Mesendoderm (in vitro differentiated cells): Measurements from ENCODE around the gene RUVBL1.

Source experiments
- DNase-seq: peaks from one replicate; pipeline ENCODE4 v3.0.0; 2013
- H2AK5ac ChIP-seq: 2 replicates; pipeline ENCODE4 v1.6.1; 2013; ENCODE audit warnings: low read length, inconsistent platforms
- H2BK120ac ChIP-seq: 2 replicates; pipeline ENCODE4 v1.6.1; 2013; ENCODE audit warnings: low read depth, mild to moderate bottlenecking, low read length, moderate library complexity, mixed read lengths
- H2BK15ac ChIP-seq: replicated peaks from 2 replicates; pipeline ENCODE4 v1.6.1; 2013; ENCODE audit warnings: low read depth, mild to moderate bottlenecking, moderate library complexity
- H2BK5ac ChIP-seq: 2 replicates; pipeline ENCODE4 v1.6.1; 2013; ENCODE audit warnings: low read length, inconsistent platforms
- H3K18ac ChIP-seq: 2 replicates; pipeline ENCODE4 v1.6.1; 2013; ENCODE audit warnings: mild to moderate bottlenecking, low read length, mixed read lengths
- H3K23ac ChIP-seq: one replicate; pipeline ENCODE4 v1.6.1; 2013; ENCODE audit warnings: low read length
- H3K27ac ChIP-seq: 2 replicates; pipeline ENCODE4 v1.5.1; 2013; ENCODE audit warnings: low read depth, mild to moderate bottlenecking, inconsistent platforms, low read length, moderate library complexity
- H3K27me3 ChIP-seq: 2 replicates; pipeline ENCODE4 v1.6.1; 2013; ENCODE audit warnings: low read length, control low read depth, mild to moderate bottlenecking, inconsistent platforms; ENCODE audit not compliant: insufficient read depth, poor library complexity
- H3K36me3 ChIP-seq: 2 replicates; pipeline ENCODE4 v1.6.1; 2013; ENCODE audit warnings: low read length, inconsistent platforms; ENCODE audit not compliant: control insufficient read depth, insufficient read depth
- H3K4ac ChIP-seq: one replicate; pipeline ENCODE4 v1.6.1; 2013; ENCODE audit warnings: low read depth, mild to moderate bottlenecking, low read length, moderate library complexity
- H3K4me1 ChIP-seq: 2 replicates; pipeline ENCODE4 v1.6.1; 2013; ENCODE audit warnings: low read depth, low read length, inconsistent platforms; ENCODE audit not compliant: control insufficient read depth
- H3K4me2 ChIP-seq: 2 replicates; pipeline ENCODE4 v1.6.1; 2013; ENCODE audit warnings: low read length
- H3K4me3 ChIP-seq: 2 replicates; pipeline ENCODE4 v1.5.1; 2013; ENCODE audit warnings: mild to moderate bottlenecking, low read length
- H3K56ac ChIP-seq: one replicate; pipeline ENCODE4 v1.6.1; 2013; ENCODE audit warnings: low read length
- H3K79me1 ChIP-seq: 2 replicates; pipeline ENCODE4 v1.6.1; 2013; ENCODE audit warnings: low read length, inconsistent platforms
- H3K79me2 ChIP-seq: 2 replicates; pipeline ENCODE4 v1.6.1; 2013; ENCODE audit warnings: mild to moderate bottlenecking, low read length; ENCODE audit not compliant: control insufficient read depth, insufficient read depth
- H3K9ac ChIP-seq: 2 replicates; pipeline ENCODE4 v1.6.1; 2013; ENCODE audit warnings: low read length, inconsistent platforms
- H4K5ac ChIP-seq: one replicate; pipeline ENCODE4 v1.6.1; 2013; ENCODE audit warnings: low read length
- H4K8ac ChIP-seq: one replicate; pipeline ENCODE4 v1.6.1; 2013; ENCODE audit warnings: low read depth, mild to moderate bottlenecking, control low read depth, low read length, moderate library complexity
- whole genome bisulfite sequencing: extraction: QIAGEN DNeasy Blood & Tissue Kit; methylation state at CpG from one replicate; pipeline ENCODE4 v1.1.7; 2013; ENCODE audit warnings: low lambda C conversion rate, missing lambda C conversion rate; ENCODE audit not compliant: insufficient coverage; ENCODE audit errors: extremely low coverage; 5-methylcytosine and 5-hydroxymethylcytosine counted together

The RUVBL1 gene

GRCh38 chr3:128153156-128154041 lies 29.8 kb upstream of the RUVBL1 start, which contains the start of gene EEFSEC:
Gene EEFSEC (plus strand): TSS chr3:128153481. CDS start chr3:128153508, 27 bp downstream.
- no peak within 1 kb of the TSS for H2BK5ac ChIP-seq
- DNase-seq: peak; percentile 89
- no peaks in the 10 kb centered on the region for H3K79me1 ChIP-seq
- peak within 1 kb of the TSS; percentile 70 for H3K4me2 ChIP-seq
- H3K79me2 ChIP-seq: no peaks in the 10 kb centered on the region
- no peak within 1 kb of the TSS for H2BK15ac ChIP-seq
- no peaks in the 10 kb centered on the region for H3K36me3 ChIP-seq
- H3K4me1 ChIP-seq: peaks cover 2% of the 10 kb centered on the region
- no peak within 1 kb of the TSS for H3K4ac ChIP-seq
- H4K8ac ChIP-seq: no peak within 1 kb of the TSS
- peak within 1 kb of the TSS; percentile 36 for H3K18ac ChIP-seq
- H3K27me3 ChIP-seq: no peaks in the 10 kb centered on the region
- no peak within 1 kb of the TSS for H3K23ac ChIP-seq
- H3K9ac ChIP-seq: peak within 1 kb of the TSS; percentile 79
- H2BK120ac ChIP-seq: no peak within 1 kb of the TSS
- WGBS: no CpG with 5 or more reads among the region's 96 CpGs
- H2AK5ac ChIP-seq: no peak within 1 kb of the TSS
- peak within 1 kb of the TSS; percentile 91 for H3K56ac ChIP-seq
- H3K27ac ChIP-seq: no peak within 1 kb of the TSS
- peak within 1 kb of the TSS; percentile 74 for H3K4me3 ChIP-seq
- no peak within 1 kb of the TSS for H4K5ac ChIP-seq

DNA sequence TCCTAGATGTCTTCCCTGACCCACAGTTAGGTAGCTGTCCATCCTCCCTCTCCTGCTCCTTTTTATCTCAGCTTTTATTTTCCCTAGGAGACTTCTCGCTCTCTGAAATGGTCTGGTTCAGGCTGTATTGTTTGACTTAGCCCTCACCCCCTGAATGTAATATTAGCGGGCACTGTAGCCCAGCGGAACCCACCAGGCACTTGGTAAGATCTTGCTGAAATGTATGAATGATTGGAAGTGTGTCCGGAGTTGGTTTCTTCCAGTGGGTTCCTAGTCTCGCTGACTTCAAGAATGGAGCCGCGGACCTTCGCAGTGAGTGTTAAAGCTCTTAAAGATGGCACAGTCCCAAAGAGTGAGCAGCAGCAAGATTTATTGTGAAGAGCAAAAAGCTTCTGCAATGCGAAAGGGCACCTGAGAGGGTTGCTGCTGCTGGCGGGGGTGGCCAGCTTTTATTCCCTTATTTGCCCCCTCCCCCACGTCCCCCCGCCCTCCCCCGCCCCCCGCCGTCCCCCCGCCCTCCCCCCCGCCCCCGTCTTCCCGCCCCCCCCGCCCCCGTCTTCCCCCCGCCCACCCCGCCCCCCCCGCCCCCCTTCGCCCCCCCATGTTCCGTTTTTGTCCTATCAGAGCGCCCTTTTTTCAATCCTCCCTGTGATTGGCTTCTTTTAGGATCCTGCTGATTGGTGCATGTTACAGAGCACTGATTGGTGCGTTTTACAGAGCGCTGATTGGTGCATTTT lies 29.0 kb upstream of the RUVBL1 start:
- Histone ChIP-seq H3K18ac (no peak overlapping the region), H3K79me2 (no peaks in the 10 kb centered on the region), H4K8ac (no peak overlapping the region), H4K5ac (no peak overlapping the region), H2BK15ac (no peak overlapping the region), H3K79me1 (no peaks in the 10 kb centered on the region), H3K23ac (no peak overlapping the region), H3K4me1 (peaks cover 2% of the 10 kb centered on the region), H3K4me3 (no peak overlapping the region), H3K4me2 (no peak overlapping the region), H3K4ac (no peak overlapping the region), H3K36me3 (no peaks in the 10 kb centered on the region), H3K27me3 (no peaks in the 10 kb centered on the region), H3K56ac (peak overlapping the region; percentile 91), H3K27ac (no peak overlapping the region), H3K9ac (no peak overlapping the region), H2BK120ac (no peak overlapping the region), H2AK5ac (no peak overlapping the region), H2BK5ac (no peak overlapping the region)
- no peak for DNase-seq
- no CpG with 5 or more reads among the region's 29 CpGs for WGBS

- Histone ChIP-seq H3K56ac (no peak overlapping the region), H2BK120ac (no peak overlapping the region), H3K4me3 (no peak overlapping the region), H3K4ac (no peak overlapping the region), H2BK5ac (no peak overlapping the region), H3K9ac (no peak overlapping the region), H3K18ac (no peak overlapping the region), H3K4me1 (peaks cover 2% of the 10 kb centered on the region), H4K8ac (no peak overlapping the region), H2BK15ac (no peak overlapping the region), H3K23ac (no peak overlapping the region), H3K27me3 (no peaks in the 10 kb centered on the region), H2AK5ac (no peak overlapping the region), H3K79me2 (no peaks in the 10 kb centered on the region), H3K27ac (no peak overlapping the region), H3K79me1 (no peaks in the 10 kb centered on the region), H4K5ac (no peak overlapping the region), H3K4me2 (no peak overlapping the region), H3K36me3 (no peaks in the 10 kb centered on the region)
- no peak for DNase-seq
- no CpG with 5 or more reads among the region's 5 CpGs for WGBS
Observed at GRCh38 chr3:128151758-128152274, 28.2 kb upstream of the RUVBL1 start.

GRCh38 chr3:128149650-128150049 lies 26.0 kb upstream of the RUVBL1 start:
- Histone ChIP-seq H3K56ac (no peak overlapping the region), H3K27ac (no peak overlapping the region), H3K18ac (no peak overlapping the region), H4K8ac (no peak overlapping the region), H2AK5ac (no peak overlapping the region), H3K9ac (no peak overlapping the region), H3K79me2 (no peaks in the 10 kb centered on the region), H2BK120ac (no peak overlapping the region), H2BK5ac (no peak overlapping the region), H3K79me1 (no peaks in the 10 kb centered on the region), H3K27me3 (no peaks in the 10 kb centered on the region), H3K4me2 (no peak overlapping the region), H2BK15ac (no peak overlapping the region), H3K23ac (no peak overlapping the region), H3K4me3 (no peak overlapping the region), H4K5ac (no peak overlapping the region), H3K36me3 (no peaks in the 10 kb centered on the region), H3K4ac (no peak overlapping the region), H3K4me1 (peaks cover 2% of the 10 kb centered on the region)
- no peak for DNase-seq
- WGBS: no CpG with 5 or more reads among the region's 5 CpGs

DNA sequence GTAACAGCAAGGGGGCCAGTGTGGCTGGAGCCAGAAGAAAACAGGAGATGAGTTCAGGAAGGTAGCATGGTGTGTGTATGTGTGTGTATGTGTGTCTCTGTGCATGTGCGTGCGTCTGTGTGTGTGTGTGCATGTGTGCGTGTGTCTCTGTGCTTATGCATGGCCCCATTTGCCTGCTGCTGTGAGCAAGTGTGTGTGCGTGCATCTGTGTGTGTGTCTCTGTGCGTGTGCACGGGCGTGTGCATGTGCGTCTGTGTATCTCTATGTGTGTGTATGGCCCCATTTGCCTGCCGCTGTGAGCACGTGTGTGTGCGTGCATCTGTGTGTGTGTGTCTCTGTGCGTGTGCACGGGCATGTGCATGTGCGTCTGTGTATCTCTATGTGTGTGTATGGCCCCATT lies 22.6 kb upstream of the RUVBL1 start:
- no CpG with 5 or more reads among the region's 14 CpGs for WGBS
- H3K79me1 ChIP-seq: no peaks in the 10 kb centered on the region

More for the DNA sequence above, 22.6 kb upstream of the RUVBL1 start:
- H2AK5ac ChIP-seq: no peak overlapping the region
- no peak overlapping the region for H3K23ac ChIP-seq
- no peak overlapping the region for H4K5ac ChIP-seq
- H3K4me2 ChIP-seq: no peak overlapping the region
- no peak overlapping the region for H3K9ac ChIP-seq
- no peaks in the 10 kb centered on the region for H3K4me1 ChIP-seq
- H3K18ac ChIP-seq: no peak overlapping the region
- H2BK120ac ChIP-seq: no peak overlapping the region
- H3K36me3 ChIP-seq: no peaks in the 10 kb centered on the region
- no peak overlapping the region for H4K8ac ChIP-seq
- H2BK5ac ChIP-seq: no peak overlapping the region
- H3K4me3 ChIP-seq: no peak overlapping the region
- no peak overlapping the region for H3K4ac ChIP-seq
- no peak overlapping the region for H2BK15ac ChIP-seq
- no peaks in the 10 kb centered on the region for H3K27me3 ChIP-seq
- no peak overlapping the region for H3K27ac ChIP-seq
- H3K56ac ChIP-seq: no peak overlapping the region
- no peak for DNase-seq
- no peaks in the 10 kb centered on the region for H3K79me2 ChIP-seq
